Panc1 (cell line): Measurements from ENCODE around the gene HADHB. TPM values are rescaled to one million over a fixed set of nuclear protein-coding genes. Genes with fewer than 3 reads are reported as not detected.

Experiments
- ATAC-seq: fragments of 200-7000 bp; cut with Tn5 transposase; 2 replicates; pipeline ENCODE4 v1.9.1; 2020; ENCODE audit warnings: mild to moderate bottlenecking, moderate library complexity
- BruUV-seq: library from RNA; stranded (reverse); fragments of 400-500 nt; replicated peaks from 2 replicates; lab custom pipeline; 2021; lab: Mats Ljungman, UMichigan
- CTCF ChIA-PET: fragments of 300-600 bp; sonication (Branson Sonifier 250); formaldehyde crosslinking; loops from one replicate; lab custom pipeline; 2022; ENCODE audit warnings: antibody characterized with exemption; lab: Charles Lee
- POLR2A ChIA-PET: fragments of 300-600 bp; sonication (Branson Sonifier 250); formaldehyde crosslinking; loops from one replicate; lab custom pipeline; 2022; ENCODE audit warnings: antibody characterized with exemption; lab: Charles Lee
- DNase-seq: peaks from one replicate; pipeline ENCODE4 v3.0.0-alpha.2; 2010; ENCODE audit warnings: low read depth, low spot score
- H3K27ac ChIP-seq: 2 replicates; pipeline ENCODE4 v1.5.1; 2011; ENCODE audit warnings: mild to moderate bottlenecking, low read length, inconsistent platforms
- H3K27me3 ChIP-seq: fragments of 200-500 bp; sonication (Bioruptor generic); 2 replicates; pipeline ENCODE4 v1.6.0; 2014; ENCODE audit warnings: low read length, inconsistent platforms; ENCODE audit not compliant: control insufficient read depth, insufficient read depth
- H3K36me3 ChIP-seq: fragments of 200-500 bp; sonication (Bioruptor generic); 2 replicates; pipeline ENCODE4 v1.5.1; 2014; ENCODE audit warnings: inconsistent platforms, mild to moderate bottlenecking, low read length, moderate library complexity; ENCODE audit not compliant: control insufficient read depth, insufficient read depth
- H3K4me1 ChIP-seq: 2 replicates; pipeline ENCODE4 v1.5.1; 2011; ENCODE audit warnings: inconsistent platforms, mild to moderate bottlenecking, low read length, moderate library complexity; ENCODE audit not compliant: control insufficient read depth, insufficient read depth
- H3K4me3 ChIP-seq, 2 experiments: 2 replicates each; pipeline ENCODE4 v1.5.1; 2011 to 2012; ENCODE audit warnings: low read depth in 2 of 2, low read length in 2 of 2, mild to moderate bottlenecking in 2 of 2, inconsistent platforms in 1 of 2, moderate library complexity in 1 of 2
- H3K9me3 ChIP-seq: fragments of 200-500 bp; sonication (Bioruptor generic); 2 replicates; pipeline ENCODE4 v1.5.1; 2014; ENCODE audit warnings: low read depth, mild to moderate bottlenecking, inconsistent platforms, low read length, moderate library complexity; ENCODE audit not compliant: control insufficient read depth, insufficient read depth
- POLR2AphosphoS5 ChIP-seq: IDR thresholded peaks from 2 replicates; pipeline ENCODE4 v1.6.1; 2012; ENCODE audit warnings: mild to moderate bottlenecking, low read depth, low read length, moderate library complexity
- SIN3A ChIP-seq: IDR thresholded peaks from 2 replicates; pipeline ENCODE4 v1.6.1; 2012; ENCODE audit warnings: low read depth, mild to moderate bottlenecking, low read length, moderate library complexity, borderline replicate concordance; ENCODE audit not compliant: insufficient read depth
- TCF7L2 ChIP-seq: IDR thresholded peaks from 2 replicates; pipeline ENCODE4 v1.6.1; 2011; ENCODE audit warnings: mild to moderate bottlenecking, low read depth, low read length, inconsistent platforms
- in situ Hi-C: cut with HindIII; loops from 2 replicates; pipeline ENCODE4 v1.10.0; 2016; ENCODE audit warnings: low sequenced_read_pairs, low pct_unique_long_range_greater_than_20kb
- intact Hi-C: fragments of 100-400 bp; cut with micrococcal nuclease; formaldehyde crosslinking; loops from one replicate; pipeline ENCODE4 v1.10.0; 2022; ENCODE audit not compliant: unreplicated experiment
- total RNA-seq: library from RNA; stranded (reverse); gene quantifications from one replicate; pipeline ENCODE4 v1.2.1, GENCODE V29; 2021; ENCODE audit not compliant: unreplicated experiment
- TF ChIP-seq, protein P1 (sequence below): fragments of 450-650 bp; IDR thresholded peaks from 2 replicates; pipeline ENCODE4 v1.5.1; 2017; ENCODE audit warnings: mild to moderate bottlenecking
- TF ChIP-seq, protein P2 (sequence below), 2 experiments: IDR thresholded peaks; 2 replicates each; pipeline ENCODE4 v1.6.1; 2011 to 2012; ENCODE audit warnings: low read depth in 2 of 2, control low read depth in 1 of 2, low read length in 1 of 2, mild to moderate bottlenecking in 1 of 2, moderate library complexity in 1 of 2; ENCODE audit not compliant: insufficient read depth in 1 of 2

HADHB gene
- total RNA-seq, 1 experiment from 2014 or later = 106 TPM

DNA sequence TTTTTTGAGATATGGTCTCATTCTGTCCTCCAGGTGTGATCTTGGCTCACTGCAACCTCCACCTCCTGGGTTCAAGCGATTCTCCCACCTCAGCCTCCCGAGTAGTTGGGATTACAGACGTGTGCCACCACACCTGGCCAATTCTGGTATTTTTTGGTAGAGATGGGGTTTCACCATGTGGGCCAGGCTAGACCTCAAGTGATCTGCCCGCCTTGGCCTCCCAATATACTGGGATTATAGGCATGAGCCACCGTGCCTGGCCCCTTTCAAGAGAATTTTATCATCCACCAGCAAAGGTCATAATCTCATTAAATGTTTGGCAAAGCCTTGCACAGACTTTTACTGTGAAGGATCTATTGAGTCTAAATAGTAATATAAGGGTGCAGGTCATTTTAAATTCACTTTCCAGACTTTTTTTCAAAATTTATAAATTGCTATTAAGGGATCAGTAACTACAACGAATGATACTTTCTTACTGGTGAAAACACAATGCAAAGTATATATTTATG, 2.8 kb upstream of the HADHB start:
- POLR2A ChIA-PET = no interaction called here
- peaks cover 9% of the 10 kb centered on the region for H3K36me3 ChIP-seq
- no peaks in the 10 kb centered on the region for H3K9me3 ChIP-seq
- peaks cover 23% of the 10 kb centered on the region for H3K4me1 ChIP-seq
- ATAC-seq = no peak
- CTCF ChIA-PET = no interaction called here
- H3K27me3 ChIP-seq = no peaks in the 10 kb centered on the region
- TF ChIP-seq SIN3A (no peak), POLR2AphosphoS5 (no peak), TCF7L2 (no peak)
- TF ChIP-seq, protein P1, sequence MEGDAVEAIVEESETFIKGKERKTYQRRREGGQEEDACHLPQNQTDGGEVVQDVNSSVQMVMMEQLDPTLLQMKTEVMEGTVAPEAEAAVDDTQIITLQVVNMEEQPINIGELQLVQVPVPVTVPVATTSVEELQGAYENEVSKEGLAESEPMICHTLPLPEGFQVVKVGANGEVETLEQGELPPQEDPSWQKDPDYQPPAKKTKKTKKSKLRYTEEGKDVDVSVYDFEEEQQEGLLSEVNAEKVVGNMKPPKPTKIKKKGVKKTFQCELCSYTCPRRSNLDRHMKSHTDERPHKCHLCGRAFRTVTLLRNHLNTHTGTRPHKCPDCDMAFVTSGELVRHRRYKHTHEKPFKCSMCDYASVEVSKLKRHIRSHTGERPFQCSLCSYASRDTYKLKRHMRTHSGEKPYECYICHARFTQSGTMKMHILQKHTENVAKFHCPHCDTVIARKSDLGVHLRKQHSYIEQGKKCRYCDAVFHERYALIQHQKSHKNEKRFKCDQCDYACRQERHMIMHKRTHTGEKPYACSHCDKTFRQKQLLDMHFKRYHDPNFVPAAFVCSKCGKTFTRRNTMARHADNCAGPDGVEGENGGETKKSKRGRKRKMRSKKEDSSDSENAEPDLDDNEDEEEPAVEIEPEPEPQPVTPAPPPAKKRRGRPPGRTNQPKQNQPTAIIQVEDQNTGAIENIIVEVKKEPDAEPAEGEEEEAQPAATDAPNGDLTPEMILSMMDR = no peak
- TF ChIP-seq, protein P2, sequence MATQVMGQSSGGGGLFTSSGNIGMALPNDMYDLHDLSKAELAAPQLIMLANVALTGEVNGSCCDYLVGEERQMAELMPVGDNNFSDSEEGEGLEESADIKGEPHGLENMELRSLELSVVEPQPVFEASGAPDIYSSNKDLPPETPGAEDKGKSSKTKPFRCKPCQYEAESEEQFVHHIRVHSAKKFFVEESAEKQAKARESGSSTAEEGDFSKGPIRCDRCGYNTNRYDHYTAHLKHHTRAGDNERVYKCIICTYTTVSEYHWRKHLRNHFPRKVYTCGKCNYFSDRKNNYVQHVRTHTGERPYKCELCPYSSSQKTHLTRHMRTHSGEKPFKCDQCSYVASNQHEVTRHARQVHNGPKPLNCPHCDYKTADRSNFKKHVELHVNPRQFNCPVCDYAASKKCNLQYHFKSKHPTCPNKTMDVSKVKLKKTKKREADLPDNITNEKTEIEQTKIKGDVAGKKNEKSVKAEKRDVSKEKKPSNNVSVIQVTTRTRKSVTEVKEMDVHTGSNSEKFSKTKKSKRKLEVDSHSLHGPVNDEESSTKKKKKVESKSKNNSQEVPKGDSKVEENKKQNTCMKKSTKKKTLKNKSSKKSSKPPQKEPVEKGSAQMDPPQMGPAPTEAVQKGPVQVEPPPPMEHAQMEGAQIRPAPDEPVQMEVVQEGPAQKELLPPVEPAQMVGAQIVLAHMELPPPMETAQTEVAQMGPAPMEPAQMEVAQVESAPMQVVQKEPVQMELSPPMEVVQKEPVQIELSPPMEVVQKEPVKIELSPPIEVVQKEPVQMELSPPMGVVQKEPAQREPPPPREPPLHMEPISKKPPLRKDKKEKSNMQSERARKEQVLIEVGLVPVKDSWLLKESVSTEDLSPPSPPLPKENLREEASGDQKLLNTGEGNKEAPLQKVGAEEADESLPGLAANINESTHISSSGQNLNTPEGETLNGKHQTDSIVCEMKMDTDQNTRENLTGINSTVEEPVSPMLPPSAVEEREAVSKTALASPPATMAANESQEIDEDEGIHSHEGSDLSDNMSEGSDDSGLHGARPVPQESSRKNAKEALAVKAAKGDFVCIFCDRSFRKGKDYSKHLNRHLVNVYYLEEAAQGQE (IDR thresholded peaks at IDR 0.05; ENCODE audit: insufficient read depth in 1 of 2, low read depth in 2 of 2, low read length in 1 of 2) = no peak
- peak overlapping the region in 1 of 2 experiments; percentile 79; a peak in 2 of 4 replicates for H3K4me3 ChIP-seq
- peak overlapping the region; percentile 81; the same call in 1 of the 2 replicates for H3K27ac ChIP-seq
- no peak for DNase-seq
- intact Hi-C loops (loop anchor here (10.0 kb wide), 1 partner anchor 93 kb away; no protein-coding TSS in a partner anchor), in situ Hi-C loops (no loop called here)
- BruUV-seq = no TSS peak

DNA sequence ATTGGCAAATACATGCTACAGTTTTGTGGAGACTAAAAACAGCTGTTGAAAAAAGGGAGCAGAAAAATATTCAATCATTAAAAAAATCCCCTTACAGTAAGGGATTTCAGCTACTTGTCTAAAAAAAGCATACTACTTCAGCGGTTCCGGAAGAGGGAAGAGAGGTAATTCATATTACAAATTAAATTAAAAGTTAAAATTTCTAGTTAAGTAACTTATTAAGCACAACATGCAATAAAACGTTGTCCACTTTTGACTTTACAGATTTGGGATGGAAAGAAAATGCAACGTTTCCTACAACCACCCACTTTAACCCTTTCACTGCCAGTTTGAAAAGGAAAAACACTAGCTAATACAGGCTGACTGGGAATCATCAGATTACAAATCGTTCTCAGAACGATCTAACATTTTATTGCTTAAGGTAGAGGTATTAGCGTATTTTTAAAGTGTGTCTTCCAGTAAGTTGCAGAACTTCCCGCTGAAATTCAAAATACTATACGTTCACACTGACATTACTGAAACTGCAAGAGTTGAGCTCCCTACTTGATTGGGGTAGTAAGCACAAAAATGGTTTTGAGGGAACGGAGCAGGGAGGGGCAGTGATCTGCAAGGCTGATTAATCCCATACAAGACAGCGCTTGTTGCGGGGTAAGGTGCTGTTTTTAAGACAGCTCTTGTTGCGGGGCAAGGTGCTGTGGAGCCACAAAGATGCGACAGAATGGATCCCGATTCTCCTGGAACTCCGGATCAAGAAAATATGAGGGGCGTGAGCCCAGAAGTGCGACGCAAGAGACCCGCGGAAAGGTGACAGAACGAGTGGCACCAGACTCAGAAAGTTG, 1.1 kb upstream of the HADHB start:
- peaks cover 3% of the 10 kb centered on the region for H3K36me3 ChIP-seq
- peaks cover 30% of the 10 kb centered on the region for H3K4me1 ChIP-seq
- POLR2A ChIA-PET = interaction anchor here (0.6 kb wide), 3 partner anchors 26 to 71 kb away, joined by 3 to 17 read pairs (median 4); partner anchors contain the start of gene GAREM2
- no peaks in the 10 kb centered on the region for H3K9me3 ChIP-seq
- no peaks in the 10 kb centered on the region for H3K27me3 ChIP-seq
- TF ChIP-seq TCF7L2 (no peak), POLR2AphosphoS5 (no peak), SIN3A (no peak)
- TF ChIP-seq, protein P2 (IDR thresholded peaks at IDR 0.05; ENCODE audit: insufficient read depth in 1 of 2, low read depth in 2 of 2, low read length in 1 of 2) = no peak
- TF ChIP-seq, protein P1 = no peak
- in situ Hi-C loops = no loop called here
- intact Hi-C loops = loop anchor here (10.0 kb wide), 1 partner anchor 91 kb away; no protein-coding TSS in a partner anchor
- H3K27ac ChIP-seq = peak overlapping the region; percentile 81
- DNase-seq = peak; percentile 42
- ATAC-seq = no peak
- BruUV-seq = no TSS peak
- H3K4me3 ChIP-seq = peak overlapping the region; percentile 79 to 85
- CTCF ChIA-PET = interaction anchor here (0.7 kb wide), 1 partner anchor 85 kb away, joined by 3 read pairs; no protein-coding TSS in a partner anchor
